HG03025 (cell line): ENCODE results near the gene EDRF1.
"Not testable (repeated sequence)": the region's sequence is repeated elsewhere in the genome, so short reads cannot be mapped to it uniquely, and the experiment has no call there.

Experiments
- ATAC-seq: cut with Tn5 transposase; IDR thresholded peaks from one replicate; pipeline ENCODE4 v1.9.1; 2021; ENCODE audit warnings: mild to moderate bottlenecking, moderate library complexity; ENCODE audit not compliant: unreplicated experiment, low FRiP score

Gene EDRF1

DNA sequence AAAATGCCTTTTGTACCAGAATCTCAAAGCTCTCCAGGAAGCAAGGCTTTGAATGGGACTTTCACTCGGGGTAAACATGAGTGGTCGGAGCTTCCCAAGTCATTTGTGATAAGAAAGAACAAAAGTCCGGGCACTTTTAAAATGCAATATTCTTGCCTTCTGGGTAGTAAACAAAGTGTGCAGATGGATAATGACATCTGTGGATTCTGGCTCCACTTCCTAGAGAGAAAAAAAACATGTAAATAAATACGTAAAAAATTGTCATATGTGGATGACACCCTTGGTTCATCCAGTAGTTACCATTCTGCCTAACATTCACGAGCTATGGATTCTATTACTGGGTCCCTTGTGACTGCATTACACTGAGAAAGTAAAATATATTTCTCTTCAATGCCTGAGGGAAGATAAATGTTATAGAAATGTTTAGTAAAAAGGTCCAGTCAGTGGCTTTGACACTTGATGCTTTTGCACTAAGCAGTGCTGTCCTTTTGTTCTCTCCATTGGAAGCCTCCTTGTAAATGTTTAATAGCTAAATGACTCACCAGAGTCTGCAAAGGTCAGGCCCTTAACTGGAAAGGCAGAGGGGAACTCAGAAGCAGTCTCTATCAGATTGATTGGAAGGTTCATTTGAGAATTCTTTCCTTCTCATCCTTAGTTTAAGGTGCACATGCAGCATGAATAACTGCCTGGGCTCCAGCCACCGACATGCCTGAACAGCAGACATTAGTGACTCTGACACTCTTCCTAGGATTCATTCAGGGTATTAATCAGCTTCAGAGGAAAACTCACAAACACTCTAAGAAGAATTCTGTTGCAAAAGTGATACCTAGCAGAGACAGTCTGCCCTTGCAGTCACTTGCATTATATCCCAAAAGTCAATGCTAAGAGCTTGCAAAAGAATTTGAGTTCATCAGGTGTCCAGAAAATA lies 11.7 kb upstream of the EDRF1 start:
- ATAC-seq, result no peak

DNA sequence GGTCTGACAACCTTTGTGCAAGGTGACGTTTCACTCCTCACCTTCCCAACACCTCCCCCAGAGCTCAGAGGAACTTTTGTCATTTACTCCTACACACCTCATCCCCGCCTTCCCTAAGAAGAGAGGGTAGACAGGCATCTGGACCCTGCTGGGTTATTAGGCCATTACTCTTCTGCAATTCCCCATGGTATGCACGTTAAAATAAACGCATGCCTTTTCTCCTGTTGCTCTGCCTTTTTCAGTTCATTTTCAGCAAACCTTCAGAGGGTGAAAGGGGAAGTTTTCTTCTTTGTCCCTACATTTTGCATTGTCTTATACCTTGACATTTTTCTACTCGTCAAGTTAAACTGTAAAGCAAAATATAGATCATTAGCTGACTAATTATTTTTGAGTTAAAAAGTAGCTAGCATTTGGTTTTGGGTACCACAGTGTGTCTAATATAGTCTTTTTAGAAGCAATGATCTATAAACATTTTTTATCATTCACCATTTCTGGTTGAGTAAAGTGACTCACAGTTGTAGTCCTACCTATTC lies 10.5 kb upstream of the EDRF1 start:
- no peak for ATAC-seq

DNA sequence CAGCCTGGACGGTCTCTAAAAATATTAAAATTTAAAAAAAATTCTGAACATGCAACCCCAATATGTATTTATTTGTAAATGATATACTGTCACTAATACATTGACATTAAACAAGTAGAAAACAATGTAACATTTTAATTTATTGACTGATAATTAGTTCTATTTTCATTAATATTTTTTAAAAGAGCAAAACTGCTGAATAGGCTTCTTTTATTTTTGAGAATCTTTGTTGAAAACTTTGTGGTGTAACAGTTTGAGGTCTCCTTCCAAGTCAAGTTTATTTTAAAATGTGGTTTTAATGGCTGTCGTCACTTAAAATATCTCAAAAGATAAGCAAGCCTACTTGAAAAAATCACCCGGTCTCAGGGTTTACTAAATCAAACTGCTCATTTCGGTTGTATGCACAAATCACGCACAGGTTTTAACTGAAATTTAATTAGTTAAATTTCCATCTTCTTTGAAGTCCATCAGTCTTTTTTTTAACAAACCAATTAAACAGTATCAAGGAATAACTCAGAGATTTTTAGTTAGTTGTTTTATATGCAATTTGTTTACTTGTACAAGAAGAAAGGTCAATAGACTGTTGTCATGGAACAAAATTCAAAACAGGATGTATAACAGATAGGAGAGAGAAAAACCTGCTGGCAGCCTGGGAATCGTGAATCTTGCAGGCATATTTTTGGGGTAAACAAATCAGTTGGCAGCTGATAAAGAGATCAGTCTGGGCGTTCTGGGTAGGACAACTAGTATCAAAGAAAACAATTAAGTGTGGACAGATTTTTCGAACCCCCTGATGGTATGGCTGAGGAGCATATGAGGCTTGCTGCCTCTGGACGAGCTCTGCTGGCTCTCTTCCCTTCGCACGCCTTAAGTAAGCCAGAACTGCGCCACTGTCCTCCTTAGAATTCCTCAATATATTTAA lies 9.7 kb upstream of the EDRF1 start:
- no peak for ATAC-seq

DNA sequence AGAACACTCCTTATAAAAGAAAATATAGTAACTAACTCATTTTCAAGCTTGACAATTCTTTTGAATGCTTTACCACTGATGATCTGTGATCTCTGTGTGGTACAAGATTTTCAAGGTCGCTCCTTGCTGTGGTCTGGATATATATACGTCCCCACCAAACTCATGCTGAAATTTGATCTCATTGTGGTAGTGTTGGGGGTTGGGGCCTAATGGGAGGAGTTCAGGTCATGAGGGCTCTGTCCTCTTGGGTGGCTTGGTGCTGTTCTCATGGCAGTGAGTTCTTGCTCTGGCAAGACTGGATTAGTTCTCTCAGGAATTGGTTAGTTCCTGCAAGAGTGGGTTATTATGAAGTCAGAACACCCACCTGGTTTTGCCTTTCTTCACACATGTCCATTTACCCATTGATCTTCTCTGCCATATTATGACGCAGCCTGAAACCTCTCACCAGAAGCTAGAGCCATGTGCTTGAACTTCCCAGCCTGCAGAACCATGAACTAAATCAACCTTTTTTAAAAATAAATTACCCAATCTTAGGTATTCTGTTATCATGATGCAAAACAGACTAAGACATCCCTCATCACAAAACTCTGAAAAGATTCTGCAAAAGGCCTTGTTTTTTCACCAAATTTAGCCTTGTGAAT lies 8.3 kb upstream of the EDRF1 start:
- ATAC-seq, result no peak

DNA sequence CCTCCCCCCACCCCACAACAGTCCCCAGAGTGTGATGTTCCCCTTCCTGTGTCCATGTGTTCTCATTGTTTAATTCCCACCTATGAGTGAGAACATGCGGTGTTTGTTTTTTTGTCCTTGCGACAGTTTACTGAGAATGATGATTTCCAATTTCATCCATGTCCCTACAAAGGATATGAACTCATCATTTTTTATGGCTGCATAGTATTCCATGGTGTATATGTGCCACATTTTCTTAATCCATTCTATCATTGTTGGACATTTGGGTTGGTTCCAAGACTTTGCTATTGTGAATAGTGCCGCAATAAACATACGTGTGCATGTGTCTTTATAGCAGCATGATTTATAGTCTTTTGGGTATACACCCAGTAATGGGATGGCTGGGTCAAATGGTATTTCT lies 4.8 kb upstream of the EDRF1 start:
- ATAC-seq, result not testable (repeated sequence)

DNA sequence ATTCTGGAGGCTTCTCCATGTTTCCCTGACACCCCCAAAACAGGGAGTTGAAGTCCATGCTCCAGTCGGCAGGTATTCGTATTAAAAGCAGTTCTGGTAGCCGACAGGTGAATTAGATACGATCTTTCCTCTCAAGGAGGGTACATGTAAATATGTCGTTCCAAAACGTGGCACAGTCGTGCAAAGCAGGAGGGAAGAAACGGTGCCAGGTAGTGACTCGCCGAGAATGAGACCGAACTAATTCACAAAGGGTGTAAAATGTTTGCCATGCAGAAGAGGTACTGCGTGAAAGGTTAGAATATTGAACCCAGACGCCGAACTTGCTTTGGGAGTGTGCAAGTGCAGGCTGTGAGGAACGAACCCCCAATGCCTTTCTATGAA lies 483 bp downstream of the EDRF1 start:
- ATAC-seq, result no peak

DNA sequence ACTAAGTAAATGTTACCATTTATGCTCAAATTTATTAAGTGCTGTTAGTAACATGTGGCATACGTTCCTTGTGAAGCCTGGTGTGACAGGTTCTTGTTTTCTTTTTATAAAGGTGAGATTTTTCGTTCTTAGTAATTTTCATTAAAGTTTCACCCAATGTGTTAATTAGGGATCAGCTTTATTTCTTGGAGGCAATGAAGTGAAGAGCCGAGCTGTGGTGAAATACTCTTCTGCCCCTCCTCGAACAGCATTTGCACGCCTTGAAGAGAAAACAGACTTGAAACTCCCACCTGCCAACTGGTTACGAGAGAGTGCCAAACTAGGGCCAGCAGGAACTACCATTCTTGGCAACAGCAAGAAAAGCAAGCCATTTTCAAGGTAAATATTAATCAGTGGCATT lies 1.5 kb downstream of the EDRF1 start:
- peak; percentile 34 for ATAC-seq

DNA sequence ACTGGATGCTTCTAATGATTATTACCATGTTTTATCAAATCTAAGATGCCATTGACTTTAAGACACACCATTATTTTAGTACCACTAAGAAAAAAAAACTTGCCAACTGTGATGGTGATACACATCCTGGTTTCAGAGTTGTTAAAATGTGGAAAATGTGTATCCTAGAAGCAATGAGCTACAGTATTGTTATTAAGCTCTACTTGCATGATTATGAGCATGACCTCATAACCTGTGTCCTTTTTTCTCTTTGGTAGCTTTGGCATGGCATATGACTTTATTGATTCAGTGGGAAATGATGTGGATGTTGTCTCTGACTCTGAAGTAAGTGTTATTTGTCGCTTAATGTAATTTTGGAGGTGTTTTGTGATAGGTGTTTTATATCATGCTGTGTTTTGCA lies 3.3 kb downstream of the EDRF1 start:
- no peak for ATAC-seq

DNA sequence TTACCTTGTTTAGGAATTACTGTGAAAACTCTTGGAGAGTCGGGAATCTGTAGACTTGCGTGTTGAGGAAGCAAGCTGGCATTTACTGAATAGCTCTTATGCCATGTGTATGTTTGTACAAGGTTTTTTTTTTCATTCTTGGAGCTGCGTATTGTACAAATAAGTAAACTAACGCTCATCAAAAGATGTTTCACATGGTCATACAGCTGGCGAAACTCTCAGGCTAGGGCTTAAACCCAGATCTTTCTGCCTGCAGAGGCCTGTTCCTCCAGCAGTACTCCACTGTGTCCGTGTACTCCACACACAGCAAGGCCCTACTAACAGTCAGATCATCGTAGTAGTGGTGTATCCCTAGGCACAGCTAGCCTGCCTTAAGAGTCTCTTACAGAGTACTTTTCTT lies 7.4 kb downstream of the EDRF1 start:
- no peak for ATAC-seq

DNA sequence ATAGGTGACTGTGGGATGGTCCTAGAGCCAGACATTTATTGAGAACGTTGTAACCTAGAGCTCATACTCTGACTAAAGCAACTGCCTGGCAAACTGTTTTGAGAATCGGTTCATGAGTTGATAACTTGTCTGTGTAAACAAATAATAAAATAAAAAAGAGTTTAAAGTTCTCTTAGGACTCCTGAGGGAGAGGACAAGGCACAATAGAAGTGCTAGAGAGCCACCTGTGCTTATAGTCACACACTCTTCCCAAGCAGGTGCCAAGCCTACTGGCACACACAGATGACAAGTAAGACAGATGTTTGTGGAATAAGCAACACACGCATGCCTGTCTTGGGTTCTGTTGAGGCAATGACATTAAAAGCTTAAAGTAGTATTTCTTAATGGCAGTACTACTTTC lies 7.9 kb downstream of the EDRF1 start:
- ATAC-seq, result no peak

DNA sequence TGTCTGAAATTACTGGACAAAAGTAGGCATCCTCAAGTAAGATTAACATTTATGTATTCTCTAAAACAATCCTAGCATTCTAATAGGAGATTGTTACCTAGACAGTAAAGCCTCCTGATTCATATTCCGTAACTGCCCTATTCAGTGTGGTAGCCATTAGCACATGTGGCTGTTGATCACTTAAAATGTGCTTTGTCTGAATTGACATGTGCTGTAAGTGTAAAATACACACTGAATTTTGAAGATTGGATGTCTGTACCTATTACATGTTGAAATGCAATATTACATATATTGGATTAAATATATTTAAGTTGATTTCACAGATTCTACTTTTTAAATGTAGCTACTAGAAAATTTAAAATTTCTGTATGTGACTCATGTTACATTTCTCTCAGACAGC lies 14.6 kb downstream of the EDRF1 start:
- no peak for ATAC-seq

DNA sequence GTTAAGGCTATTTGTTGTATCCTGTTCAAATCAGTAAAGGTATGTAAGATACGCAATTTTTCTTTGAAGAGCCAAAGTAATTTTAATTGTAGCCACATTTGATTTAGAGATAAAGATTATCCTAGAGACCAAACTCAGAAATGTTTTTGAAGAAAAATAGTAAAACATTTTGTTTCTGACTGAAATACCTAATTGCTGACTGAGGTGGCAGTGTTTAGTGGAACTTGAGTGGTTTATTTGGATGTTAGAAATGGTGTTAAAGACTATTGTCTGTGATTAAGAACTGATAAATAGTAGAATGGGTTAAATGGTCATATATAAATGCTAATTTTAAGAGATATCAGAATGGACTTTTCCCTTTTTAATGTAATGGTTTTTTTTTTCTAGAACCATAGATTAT lies 15.3 kb downstream of the EDRF1 start:
- ATAC-seq, result no peak

DNA sequence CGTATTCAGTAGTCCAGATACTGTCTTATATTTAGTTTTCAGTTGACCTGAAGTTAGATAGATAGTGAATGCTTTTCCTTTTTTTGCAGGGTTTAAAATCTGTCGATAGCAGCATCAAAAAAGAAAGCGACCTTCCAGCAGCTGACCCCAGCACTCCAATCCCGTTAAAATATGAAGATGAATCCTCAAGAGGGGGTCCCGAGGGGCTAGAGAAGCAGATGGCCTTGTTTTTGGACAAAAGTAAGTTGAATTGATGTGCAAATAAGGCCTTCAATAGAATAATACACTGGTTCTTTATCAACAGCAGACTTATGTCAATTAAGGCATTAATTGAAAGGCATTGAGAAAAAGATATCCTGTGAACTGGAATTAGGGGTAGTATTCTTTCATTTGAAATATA lies 18.7 kb downstream of the EDRF1 start:
- no peak for ATAC-seq

DNA sequence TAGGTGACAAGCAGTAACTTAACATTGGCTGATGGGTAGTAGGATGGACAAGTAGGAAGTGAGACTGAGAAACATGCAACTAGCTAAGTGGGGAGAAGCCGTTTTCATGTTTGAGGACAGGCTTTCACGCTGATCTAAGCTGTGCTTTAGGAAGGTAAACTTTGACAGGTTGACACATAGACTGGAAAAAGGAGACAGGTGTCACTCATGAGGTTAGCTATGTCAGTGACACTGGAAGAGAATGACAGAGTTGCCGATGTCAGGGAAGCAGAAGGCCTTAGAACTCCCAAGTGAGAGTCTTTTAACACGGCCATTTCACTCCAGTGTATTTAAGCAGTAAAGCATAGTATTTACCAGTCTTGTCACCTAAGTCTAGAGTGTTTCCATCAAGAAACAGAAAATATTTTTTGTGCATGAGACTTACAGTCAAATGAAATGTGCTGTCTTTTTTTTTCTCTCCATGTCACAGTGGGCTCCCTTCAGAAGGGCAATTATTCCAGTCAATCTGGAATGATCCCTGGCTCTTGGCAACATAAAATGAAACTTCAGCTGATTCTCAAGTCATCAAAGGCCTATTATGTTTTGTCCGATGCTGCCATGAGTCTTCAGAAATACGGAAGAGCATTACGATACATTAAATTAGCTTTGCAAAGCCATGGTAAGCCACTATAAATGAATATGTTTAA lies 20.6 kb downstream of the EDRF1 start:
- ATAC-seq, result no peak

DNA sequence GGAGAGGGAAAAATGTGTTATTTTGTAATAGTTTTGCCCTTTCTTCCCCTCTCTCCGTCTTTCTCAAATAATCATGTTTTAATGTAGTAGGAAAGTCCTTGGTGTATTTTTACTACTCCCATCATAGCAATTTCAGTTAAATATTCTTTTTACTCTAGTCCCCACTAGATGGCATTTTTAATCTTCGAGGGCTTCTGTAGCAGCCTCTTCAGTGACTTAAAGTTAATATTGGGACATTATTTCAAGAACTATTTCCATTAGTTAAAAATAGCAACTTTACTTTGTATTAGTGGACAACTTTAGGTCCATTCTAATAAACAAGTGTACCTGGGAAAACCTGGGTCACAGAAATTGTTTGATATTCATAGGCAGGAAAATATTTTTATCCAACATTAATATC lies 23.0 kb downstream of the EDRF1 start:
- ATAC-seq, result no peak

DNA sequence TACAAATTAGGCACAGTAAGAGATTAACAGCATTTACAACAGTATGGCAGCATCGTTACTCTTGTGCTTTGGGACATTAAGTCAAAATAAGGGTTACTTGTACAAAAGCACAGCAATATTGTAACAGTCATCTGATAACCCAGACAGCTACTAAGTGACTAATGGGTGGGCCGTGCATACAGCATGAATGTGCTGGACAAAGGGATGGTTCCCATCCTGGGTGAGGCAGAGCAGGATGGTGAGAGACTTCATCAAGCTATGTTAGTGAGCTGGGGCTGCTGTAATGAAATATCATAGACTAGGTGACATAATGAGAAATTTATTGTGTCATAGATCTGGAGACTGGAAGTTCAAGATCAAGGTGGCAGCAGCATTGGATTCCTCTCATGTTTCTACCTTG lies 25.4 kb downstream of the EDRF1 start:
- ATAC-seq, result no peak

DNA sequence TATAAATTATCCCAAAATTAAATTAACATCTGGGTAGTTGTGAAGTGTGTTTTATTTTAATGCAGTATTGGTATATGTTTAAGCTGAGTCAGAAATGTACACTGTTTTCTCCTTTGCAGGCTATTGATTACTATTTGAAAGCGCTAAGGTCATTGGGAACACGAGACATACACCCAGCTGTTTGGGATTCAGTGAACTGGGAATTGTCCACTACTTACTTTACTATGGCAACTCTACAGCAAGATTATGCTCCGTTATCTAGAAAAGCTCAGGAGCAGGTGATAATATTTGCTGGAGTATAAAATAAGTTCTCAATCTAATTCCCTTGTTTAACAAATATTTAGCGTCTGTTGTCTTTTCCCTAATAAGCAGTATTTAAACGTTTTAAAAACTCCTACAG lies 27.9 kb downstream of the EDRF1 start:
- ATAC-seq, result no peak

DNA sequence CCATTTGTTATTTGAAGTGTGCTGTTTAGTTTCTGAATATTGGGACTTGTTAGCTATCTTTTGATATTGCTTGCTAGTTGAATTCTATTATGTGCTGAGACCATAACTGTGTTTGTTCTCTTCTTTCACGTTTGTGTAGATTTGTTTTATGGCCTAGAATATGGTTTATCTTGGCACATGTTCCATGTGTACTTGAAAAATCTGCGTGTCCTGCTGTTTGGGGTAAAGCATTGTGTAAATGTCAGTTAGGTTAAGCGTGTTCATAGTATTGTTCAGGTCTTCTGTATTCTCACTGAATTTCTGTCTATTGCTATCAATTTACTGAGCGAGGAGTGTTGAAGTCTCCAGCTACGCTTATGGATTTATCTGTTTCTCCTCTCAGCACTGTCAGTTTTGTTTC lies 36.7 kb downstream of the EDRF1 start:
- no peak for ATAC-seq

DNA sequence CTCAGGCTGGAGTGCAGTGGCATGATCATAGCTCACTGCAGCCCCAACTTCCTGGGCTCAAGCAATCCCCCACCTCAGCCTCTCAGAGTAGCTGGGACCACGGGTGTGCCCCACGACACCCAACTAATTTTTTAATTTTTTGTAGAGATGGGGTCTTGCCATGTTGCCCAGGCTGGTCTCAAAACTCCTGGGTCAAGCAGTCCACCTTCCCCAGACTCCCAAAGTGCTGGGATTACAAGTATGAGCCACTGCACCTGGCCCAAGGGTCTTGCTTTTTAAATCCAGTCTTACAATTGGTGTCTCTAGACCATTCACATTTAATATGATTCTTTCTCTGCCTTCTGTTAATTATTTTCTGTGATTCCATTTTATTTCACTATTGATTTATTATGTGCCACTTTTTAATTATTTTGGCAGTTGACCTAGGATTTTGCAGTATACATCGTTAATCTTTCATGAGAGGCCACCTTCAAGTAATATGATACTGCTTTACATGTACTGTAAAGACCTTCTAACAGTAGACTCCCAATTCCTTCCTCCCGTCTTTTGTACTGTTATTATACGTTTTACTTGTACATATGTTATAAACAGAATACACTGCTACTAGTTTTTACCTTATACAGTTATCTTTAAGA lies 37.5 kb downstream of the EDRF1 start:
- no peak for ATAC-seq

DNA sequence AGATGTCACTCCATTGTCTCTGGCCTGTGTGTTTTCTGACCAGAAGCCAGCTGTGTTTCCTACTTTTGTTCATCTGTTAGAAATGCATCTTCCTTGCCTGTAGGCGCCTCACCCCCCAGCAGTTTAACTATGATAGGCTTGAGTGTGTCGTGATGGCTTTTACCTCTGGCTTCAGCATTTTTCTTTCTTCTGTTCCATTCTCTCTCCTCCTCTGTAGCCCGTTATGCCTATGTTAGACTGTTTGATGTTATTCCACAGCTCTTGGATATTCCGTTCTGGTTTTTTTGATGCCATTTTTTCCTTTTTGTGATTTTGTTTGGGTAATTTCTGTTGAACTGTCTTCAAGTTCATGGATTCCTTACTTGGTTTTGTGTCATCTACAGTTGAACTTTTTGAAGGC lies 38.2 kb downstream of the EDRF1 start:
- ATAC-seq, result no peak
